Panc1 (cell line): Measurements from ENCODE around the gene CLDN7. TPM values are rescaled to one million over a fixed set of nuclear protein-coding genes. Genes with fewer than 3 reads are reported as not detected.

Source experiments
- ATAC-seq: fragments of 200-7000 bp; cut with Tn5 transposase; 2 replicates; pipeline ENCODE4 v1.9.1; 2020; ENCODE audit warnings: mild to moderate bottlenecking, moderate library complexity
- BruUV-seq: library from RNA; stranded (reverse); fragments of 400-500 nt; replicated peaks from 2 replicates; lab custom pipeline; 2021; lab: Mats Ljungman, UMichigan
- CTCF ChIA-PET: fragments of 300-600 bp; sonication (Branson Sonifier 250); formaldehyde crosslinking; loops from one replicate; lab custom pipeline; 2022; ENCODE audit warnings: antibody characterized with exemption; lab: Charles Lee
- POLR2A ChIA-PET: fragments of 300-600 bp; sonication (Branson Sonifier 250); formaldehyde crosslinking; loops from one replicate; lab custom pipeline; 2022; ENCODE audit warnings: antibody characterized with exemption; lab: Charles Lee
- DNase-seq: peaks from one replicate; pipeline ENCODE4 v3.0.0-alpha.2; 2010; ENCODE audit warnings: low read depth, low spot score
- H3K27ac ChIP-seq: 2 replicates; pipeline ENCODE4 v1.5.1; 2011; ENCODE audit warnings: mild to moderate bottlenecking, low read length, inconsistent platforms
- H3K27me3 ChIP-seq: fragments of 200-500 bp; sonication (Bioruptor generic); 2 replicates; pipeline ENCODE4 v1.6.0; 2014; ENCODE audit warnings: low read length, inconsistent platforms; ENCODE audit not compliant: control insufficient read depth, insufficient read depth
- H3K36me3 ChIP-seq: fragments of 200-500 bp; sonication (Bioruptor generic); 2 replicates; pipeline ENCODE4 v1.5.1; 2014; ENCODE audit warnings: inconsistent platforms, mild to moderate bottlenecking, low read length, moderate library complexity; ENCODE audit not compliant: control insufficient read depth, insufficient read depth
- H3K4me1 ChIP-seq: 2 replicates; pipeline ENCODE4 v1.5.1; 2011; ENCODE audit warnings: inconsistent platforms, mild to moderate bottlenecking, low read length, moderate library complexity; ENCODE audit not compliant: control insufficient read depth, insufficient read depth
- H3K4me3 ChIP-seq, 2 experiments: 2 replicates each; pipeline ENCODE4 v1.5.1; 2011 to 2012; ENCODE audit warnings: low read depth in 2 of 2, low read length in 2 of 2, mild to moderate bottlenecking in 2 of 2, inconsistent platforms in 1 of 2, moderate library complexity in 1 of 2
- H3K9me3 ChIP-seq: fragments of 200-500 bp; sonication (Bioruptor generic); 2 replicates; pipeline ENCODE4 v1.5.1; 2014; ENCODE audit warnings: low read depth, mild to moderate bottlenecking, inconsistent platforms, low read length, moderate library complexity; ENCODE audit not compliant: control insufficient read depth, insufficient read depth
- CTCF ChIP-seq: fragments of 450-650 bp; IDR thresholded peaks from 2 replicates; pipeline ENCODE4 v1.5.1; 2017; ENCODE audit warnings: mild to moderate bottlenecking
- POLR2AphosphoS5 ChIP-seq: IDR thresholded peaks from 2 replicates; pipeline ENCODE4 v1.6.1; 2012; ENCODE audit warnings: mild to moderate bottlenecking, low read depth, low read length, moderate library complexity
- REST ChIP-seq, 2 experiments: IDR thresholded peaks; 2 replicates each; pipeline ENCODE4 v1.6.1; 2011 to 2012; ENCODE audit warnings: low read depth in 2 of 2, control low read depth in 1 of 2, low read length in 1 of 2, mild to moderate bottlenecking in 1 of 2, moderate library complexity in 1 of 2; ENCODE audit not compliant: insufficient read depth in 1 of 2
- SIN3A ChIP-seq: IDR thresholded peaks from 2 replicates; pipeline ENCODE4 v1.6.1; 2012; ENCODE audit warnings: low read depth, mild to moderate bottlenecking, low read length, moderate library complexity, borderline replicate concordance; ENCODE audit not compliant: insufficient read depth
- TCF7L2 ChIP-seq: IDR thresholded peaks from 2 replicates; pipeline ENCODE4 v1.6.1; 2011; ENCODE audit warnings: mild to moderate bottlenecking, low read depth, low read length, inconsistent platforms
- in situ Hi-C: cut with HindIII; loops from 2 replicates; pipeline ENCODE4 v1.10.0; 2016; ENCODE audit warnings: low sequenced_read_pairs, low pct_unique_long_range_greater_than_20kb
- intact Hi-C: fragments of 100-400 bp; cut with micrococcal nuclease; formaldehyde crosslinking; loops from one replicate; pipeline ENCODE4 v1.10.0; 2022; ENCODE audit not compliant: unreplicated experiment
- total RNA-seq: library from RNA; stranded (reverse); gene quantifications from one replicate; pipeline ENCODE4 v1.2.1, GENCODE V29; 2021; ENCODE audit not compliant: unreplicated experiment

CLDN7 gene
- total RNA-seq, 1 experiment from 2014 or later: 43.1 TPM

DNA sequence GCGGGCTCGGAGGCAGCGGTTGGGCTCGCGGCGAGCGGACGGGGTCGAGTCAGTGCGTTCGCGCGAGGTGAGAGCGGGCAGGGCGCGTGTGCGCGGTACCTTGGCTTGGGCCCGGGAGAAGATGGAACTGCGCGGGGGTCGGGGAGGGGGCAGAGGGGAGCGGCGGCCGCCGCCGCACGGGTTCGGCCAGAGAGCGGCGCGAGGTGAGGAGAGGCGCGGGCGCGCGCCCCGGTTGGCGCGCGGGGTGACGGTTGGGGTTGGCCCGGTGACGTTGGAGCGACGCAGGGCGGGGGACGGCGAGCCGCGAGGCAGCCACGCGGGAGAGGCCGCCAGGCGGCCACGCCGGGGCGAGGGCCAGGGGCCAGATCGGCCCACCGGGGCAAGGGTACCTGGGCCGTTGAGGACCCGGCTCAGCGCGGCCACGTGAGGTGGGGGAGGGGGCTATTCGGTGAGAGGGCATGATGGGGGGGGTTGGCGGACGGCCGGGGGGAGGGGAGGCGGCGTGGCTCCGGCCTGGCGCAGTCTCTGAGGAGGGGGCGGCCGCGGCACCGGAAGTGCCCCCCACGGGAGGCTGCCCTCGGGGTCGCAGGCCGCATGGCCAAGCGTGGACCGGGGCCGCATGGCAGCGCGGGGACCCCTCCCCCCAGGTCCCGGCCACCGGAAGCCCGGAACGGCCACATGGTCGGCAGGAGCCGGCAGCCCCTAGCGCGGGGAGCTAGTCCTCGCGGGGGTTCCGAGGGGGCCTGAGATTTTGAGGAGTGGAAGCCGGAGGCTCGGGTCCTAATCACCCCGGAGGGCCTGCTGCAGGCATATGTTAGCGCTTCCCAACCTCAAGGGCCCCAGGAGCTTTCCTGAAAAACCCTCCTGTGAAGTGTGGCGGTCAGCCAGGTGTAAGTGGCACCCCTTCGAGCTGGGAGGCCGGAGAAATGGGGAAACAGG, 45.7 kb upstream of the CLDN7 start:
- TF ChIP-seq SIN3A (peak; percentile 48; the same call in 1 of the 2 replicates), CTCF (no peak), POLR2AphosphoS5 (no peak)
- no peaks in the 10 kb centered on the region for H3K9me3 ChIP-seq
- intact Hi-C loops: no loop called here
- ATAC-seq (peak; percentile 54), DNase-seq (no peak)
- no TSS peak for BruUV-seq
- H3K4me1 ChIP-seq: peaks cover 35% of the 10 kb centered on the region
- ChIA-PET POLR2A (interaction anchor here (0.7 to 0.9 kb wide), 2 partner anchors 14 to 21 kb away, joined by 3 read pairs; partner anchors contain the start of gene NEURL4), CTCF (no interaction called here)
- in situ Hi-C loops: no loop called here
- peaks cover 22% of the 10 kb centered on the region for H3K36me3 ChIP-seq
- H3K27me3 ChIP-seq: no peaks in the 10 kb centered on the region
- H3K27ac ChIP-seq: peak overlapping the region; percentile 93
- peak overlapping the region; percentile 86 to 92 for H3K4me3 ChIP-seq

DNA sequence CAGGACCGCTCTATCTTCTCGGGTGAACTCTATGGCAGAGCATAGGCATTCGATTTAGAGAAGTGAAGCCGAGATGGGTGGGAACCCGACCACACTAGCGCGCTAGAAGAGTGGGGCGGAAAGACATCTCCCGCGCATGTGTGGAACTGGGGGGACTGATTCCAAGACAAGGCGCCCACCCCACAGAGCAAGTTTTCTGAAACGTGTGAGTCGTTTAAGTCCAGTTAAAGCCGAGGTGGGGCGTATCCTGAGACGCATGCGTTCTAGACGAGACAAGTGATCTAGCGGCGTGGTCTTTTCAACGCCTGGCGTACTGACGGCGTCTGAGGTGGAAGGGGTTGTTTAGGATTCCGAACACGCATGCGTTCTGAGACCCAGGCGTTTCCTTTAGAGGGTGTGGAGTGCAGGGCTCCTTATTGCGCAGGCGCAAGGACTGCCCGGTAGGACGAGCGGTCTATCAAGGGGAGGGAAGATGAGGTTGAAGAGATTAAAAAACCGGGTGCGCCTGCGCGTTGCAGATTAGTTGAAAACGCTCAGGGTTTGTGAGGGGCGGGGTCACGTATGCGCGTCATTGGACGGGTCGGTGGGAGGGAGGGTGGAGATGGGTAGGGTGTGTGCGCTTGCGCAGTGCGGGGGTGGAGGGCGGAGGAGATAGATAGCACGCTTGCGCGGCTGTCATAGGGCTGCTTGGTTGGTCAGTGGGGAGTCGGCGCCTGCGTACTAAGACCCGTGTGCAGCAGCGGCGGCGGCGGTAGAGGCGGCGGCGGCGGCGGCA, 44.8 kb upstream of the CLDN7 start, which contains the start of gene EIF5A:
EIF5A (plus strand) TSS at position 718 of the 775 bp plus-strand sequence. CDS start 2,008 bp downstream, outside the sequence.
- peak; percentile 100 for DNase-seq
- in situ Hi-C loops (no loop called here), intact Hi-C loops (no loop called here)
- ChIA-PET CTCF (no interaction called here), POLR2A (no interaction called here)
- Histone ChIP-seq H3K4me1 (peaks cover 26% of the 10 kb centered on the region), H3K9me3 (no peaks in the 10 kb centered on the region), H3K27ac (peak within 1 kb of the TSS; percentile 93), H3K27me3 (no peaks in the 10 kb centered on the region), H3K4me3 (peak within 1 kb of the TSS; percentile 86 to 92), H3K36me3 (peaks cover 20% of the 10 kb centered on the region)
- ATAC-seq: peak; percentile 89
- BruUV-seq: no TSS peak
- TF ChIP-seq TCF7L2 (peak; percentile 53; the same call in 1 of the 2 replicates), POLR2AphosphoS5 (peak; percentile 54), REST (IDR thresholded peaks at IDR 0.05; ENCODE audit: insufficient read depth in 1 of 2, low read depth in 2 of 2, low read length in 1 of 2) (no peak), CTCF (no peak), SIN3A (no peak)
